ENCODE results near the gene ABCC6. TPM values are rescaled to one million over a fixed set of nuclear protein-coding genes. Genes with fewer than 3 reads are reported as not detected.

ABCC6 gene
- total and polyA plus RNA-seq, 2 of the 4 experiments (the other 2 are of a cell fraction) = 0.36 to 1.3 TPM

- Histone ChIP-seq H3K4ac (ENCODE audit: low read depth, low read length) (no peak overlapping the region), H3K36me3 (ENCODE audit: control insufficient read depth, insufficient read depth, low read length) (peaks cover 79% of the 10 kb centered on the region), H3K9me3 (ENCODE audit: control insufficient read depth, insufficient read depth, low read length) (no peaks in the 10 kb centered on the region), H2BK5ac (ENCODE audit: low read depth, low read length, poor library complexity, severe bottlenecking) (no peak overlapping the region), H3K27me3 (ENCODE audit: control insufficient read depth, insufficient read depth, low read length) (no peaks in the 10 kb centered on the region), H2BK15ac (ENCODE audit: low read depth, low read length) (no peak overlapping the region), H3K4me3 (ENCODE audit: insufficient read depth, low read depth, low read length) (no peak overlapping the region), H4K5ac (ENCODE audit: low read depth, low read length) (no peak overlapping the region), H3K27ac (ENCODE audit: insufficient read depth, low read length) (no peak overlapping the region), H4K91ac (ENCODE audit: insufficient read depth, low read depth, low read length) (no peak overlapping the region), H2AK5ac (ENCODE audit: low read depth, low read length) (no peak overlapping the region), H3K4me1 (ENCODE audit: control insufficient read depth, insufficient read depth, low read length) (no peaks in the 10 kb centered on the region), H3K56ac (ENCODE audit: extremely low read depth, insufficient read depth, low read length) (no peak overlapping the region), H2BK120ac (ENCODE audit: low read depth, low read length) (no peak overlapping the region), H2BK20ac (ENCODE audit: low read depth, low read length) (no peak overlapping the region), H3K9ac (ENCODE audit: low read depth, low read length) (no peak overlapping the region), H3K23ac (ENCODE audit: low read depth, low read length) (no peak overlapping the region), H3K18ac (ENCODE audit: low read depth, low read length) (no peak overlapping the region), H3K9me1 (ENCODE audit: insufficient read depth, low read length) (no peaks in the 10 kb centered on the region), H3K79me1 (ENCODE audit: low read depth in 1 of 2, low read length in 2 of 2) (peaks cover 34 to 51% of the 10 kb centered on the region in 2 experiments), H4K20me1 (ENCODE audit: insufficient read depth, low read length) (peaks cover 12% of the 10 kb centered on the region), H2AK9ac (replicated peaks; ENCODE audit: low read depth, low read length, poor library complexity) (no peak overlapping the region), H3K4me2 (ENCODE audit: low read depth, low read length) (no peak overlapping the region), H3K14ac (replicated peaks; ENCODE audit: low read depth, low read length) (no peak overlapping the region), H2AFZ (replicated peaks; ENCODE audit: low read length, poor library complexity) (no peak overlapping the region), H4K8ac (ENCODE audit: low read depth in 2 of 2, low read length in 2 of 2) (no peak overlapping the region)
- WGBS, 2 experiments (ENCODE audit: extremely low coverage in 2 of 2, insufficient read length in 1 of 2) = 100% methylated on average over 3 of the region's 4 CpGs; no CpG with 5 or more reads in 1 of the 2 experiments
- ChIA-PET POLR2A (ENCODE audit: unreplicated experiment) (no interaction called here), CTCF (no interaction called here)
- DNase-seq (no peak), ATAC-seq (ENCODE audit: low read depth) (no peak)
- intact Hi-C loops (cut with micrococcal nuclease) (no loop called here), dilution Hi-C loops (cut with HindIII; ENCODE audit: low sequenced_read_pairs, unreplicated experiment) (no loop called here), in situ Hi-C loops (cut with MboI; ENCODE audit: low sequenced_read_pairs) (no loop called here)
- TF ChIP-seq USF2 (IDR thresholded peaks at IDR 0.05; ENCODE audit: low read depth, low read length) (no peak), BHLHE40 (IDR thresholded peaks at IDR 0.05; ENCODE audit: low read depth, low read length) (no peak), FOS (IDR thresholded peaks at IDR 0.05; ENCODE audit: low read depth, low read length) (no peak), RFX5 (IDR thresholded peaks at IDR 0.05; ENCODE audit: low read depth, low read length) (no peak), CEBPB (IDR thresholded peaks at IDR 0.05; ENCODE audit: low read depth, low read length) (no peak), ELK1 (IDR thresholded peaks at IDR 0.05; ENCODE audit: borderline replicate concordance, low read depth, low read length) (no peak), RCOR1 (IDR thresholded peaks at IDR 0.05; ENCODE audit: insufficient replicate concordance, low read length) (no peak), MAZ (IDR thresholded peaks at IDR 0.05; ENCODE audit: borderline replicate concordance, low read depth, low read length) (no peak)
- BruUV-seq (replicated peaks) = no TSS peak
Observed at GRCh38 chr16:16111639-16112038, 111.7 kb downstream of the ABCC6 start.

Data from IMR-90 (cell line).